ENCODE measurements around the gene ZNF599. TPM values are rescaled to one million over a fixed set of nuclear protein-coding genes. Genes with fewer than 3 reads are reported as not detected.
A peak's percentile ranks its signal among the peaks of the same experiment; 100 is the strongest.

ZNF599 gene
- total RNA-seq, 1 experiment from 2014 or later = 4.6 TPM

DNA sequence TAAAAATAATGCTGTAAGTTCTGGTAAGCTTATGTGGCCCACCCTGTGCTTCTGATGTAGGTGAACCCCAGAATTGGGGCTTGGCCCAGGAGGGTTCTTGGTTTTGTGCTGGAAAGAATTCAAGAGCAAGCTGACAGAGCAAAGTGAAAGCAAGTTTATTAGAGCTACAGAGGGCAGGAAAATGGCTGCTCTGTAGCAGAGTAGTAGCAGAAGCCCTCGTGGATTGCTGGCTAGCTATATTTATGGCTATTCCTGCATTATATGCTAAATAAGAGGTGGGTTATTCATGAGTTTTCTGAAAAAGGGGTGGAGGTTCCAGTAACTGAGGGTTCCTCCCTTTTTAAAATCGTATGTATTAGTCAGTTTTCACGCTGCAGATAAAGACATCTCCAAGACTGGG lies 20.6 kb upstream of the ZNF599 start:
- ChIA-PET POLR2A (interaction anchor here (1.0 kb wide), 1 partner anchor 46 kb away, joined by 3 read pairs; no protein-coding TSS in a partner anchor), CTCF (interaction anchor here (0.8 kb wide), 1 partner anchor 271 kb away, joined by 3 read pairs; no protein-coding TSS in a partner anchor)
- Mint-ChIP-seq H3K27ac (ENCODE audit: low read depth, unreplicated experiment) (peak overlapping the region; percentile 25), H3K4me3 (ENCODE audit: unreplicated experiment) (no peak overlapping the region), H3K4me1 (ENCODE audit: insufficient read depth, unreplicated experiment) (no peaks in the 10 kb centered on the region), H3K27me3 (ENCODE audit: insufficient read depth, unreplicated experiment) (no peaks in the 10 kb centered on the region), H3K36me3 (ENCODE audit: insufficient read depth, unreplicated experiment) (no peaks in the 10 kb centered on the region), H3K9me3 (ENCODE audit: unreplicated experiment) (peaks cover 12% of the 10 kb centered on the region)
- TF ChIP-seq, protein P1, sequence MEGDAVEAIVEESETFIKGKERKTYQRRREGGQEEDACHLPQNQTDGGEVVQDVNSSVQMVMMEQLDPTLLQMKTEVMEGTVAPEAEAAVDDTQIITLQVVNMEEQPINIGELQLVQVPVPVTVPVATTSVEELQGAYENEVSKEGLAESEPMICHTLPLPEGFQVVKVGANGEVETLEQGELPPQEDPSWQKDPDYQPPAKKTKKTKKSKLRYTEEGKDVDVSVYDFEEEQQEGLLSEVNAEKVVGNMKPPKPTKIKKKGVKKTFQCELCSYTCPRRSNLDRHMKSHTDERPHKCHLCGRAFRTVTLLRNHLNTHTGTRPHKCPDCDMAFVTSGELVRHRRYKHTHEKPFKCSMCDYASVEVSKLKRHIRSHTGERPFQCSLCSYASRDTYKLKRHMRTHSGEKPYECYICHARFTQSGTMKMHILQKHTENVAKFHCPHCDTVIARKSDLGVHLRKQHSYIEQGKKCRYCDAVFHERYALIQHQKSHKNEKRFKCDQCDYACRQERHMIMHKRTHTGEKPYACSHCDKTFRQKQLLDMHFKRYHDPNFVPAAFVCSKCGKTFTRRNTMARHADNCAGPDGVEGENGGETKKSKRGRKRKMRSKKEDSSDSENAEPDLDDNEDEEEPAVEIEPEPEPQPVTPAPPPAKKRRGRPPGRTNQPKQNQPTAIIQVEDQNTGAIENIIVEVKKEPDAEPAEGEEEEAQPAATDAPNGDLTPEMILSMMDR (IDR thresholded peaks at IDR 0.05; ENCODE audit: unreplicated experiment) = no peak
- intact Hi-C loops (cut with micrococcal nuclease) = no loop called here
- DNase-seq (ENCODE audit: unreplicated experiment) = no peak
- no TSS peak for BruUV-seq (replicated peaks)

DNA sequence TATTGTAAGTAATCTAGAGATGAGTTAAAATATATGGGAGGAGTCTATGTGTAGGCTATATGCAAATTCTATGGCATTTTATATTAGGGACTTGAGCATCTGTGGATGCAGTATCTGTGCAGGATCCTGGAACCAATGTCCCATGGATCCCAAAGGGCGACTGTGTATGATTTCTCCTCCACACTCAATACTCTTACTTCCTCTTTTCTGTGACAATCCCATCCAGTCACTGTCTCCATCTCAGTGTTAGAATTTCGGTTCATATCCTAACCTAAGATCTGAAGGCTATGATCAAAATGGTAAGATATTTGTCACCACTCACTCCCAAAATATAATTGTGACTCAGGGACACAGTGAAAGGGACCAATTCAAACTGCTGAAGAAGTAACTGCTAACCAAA lies 15.1 kb upstream of the ZNF599 start:
- H3K4me3 Mint-ChIP-seq (ENCODE audit: unreplicated experiment) = no peak overlapping the region
- peaks cover 12% of the 10 kb centered on the region for H3K9me3 Mint-ChIP-seq (ENCODE audit: unreplicated experiment)
- H3K27ac Mint-ChIP-seq (ENCODE audit: low read depth, unreplicated experiment) = no peak overlapping the region
- intact Hi-C loops (cut with micrococcal nuclease) = no loop called here
- DNase-seq (ENCODE audit: unreplicated experiment) = no peak
- H3K27me3 Mint-ChIP-seq (ENCODE audit: insufficient read depth, unreplicated experiment) = no peaks in the 10 kb centered on the region
- POLR2A ChIA-PET = no interaction called here
- H3K4me1 Mint-ChIP-seq (ENCODE audit: insufficient read depth, unreplicated experiment) = no peaks in the 10 kb centered on the region
- H3K36me3 Mint-ChIP-seq (ENCODE audit: insufficient read depth, unreplicated experiment) = no peaks in the 10 kb centered on the region
- CTCF ChIA-PET = no interaction called here
- TF ChIP-seq, protein P1 (IDR thresholded peaks at IDR 0.05; ENCODE audit: unreplicated experiment) = no peak
- no TSS peak for BruUV-seq (replicated peaks)

DNA sequence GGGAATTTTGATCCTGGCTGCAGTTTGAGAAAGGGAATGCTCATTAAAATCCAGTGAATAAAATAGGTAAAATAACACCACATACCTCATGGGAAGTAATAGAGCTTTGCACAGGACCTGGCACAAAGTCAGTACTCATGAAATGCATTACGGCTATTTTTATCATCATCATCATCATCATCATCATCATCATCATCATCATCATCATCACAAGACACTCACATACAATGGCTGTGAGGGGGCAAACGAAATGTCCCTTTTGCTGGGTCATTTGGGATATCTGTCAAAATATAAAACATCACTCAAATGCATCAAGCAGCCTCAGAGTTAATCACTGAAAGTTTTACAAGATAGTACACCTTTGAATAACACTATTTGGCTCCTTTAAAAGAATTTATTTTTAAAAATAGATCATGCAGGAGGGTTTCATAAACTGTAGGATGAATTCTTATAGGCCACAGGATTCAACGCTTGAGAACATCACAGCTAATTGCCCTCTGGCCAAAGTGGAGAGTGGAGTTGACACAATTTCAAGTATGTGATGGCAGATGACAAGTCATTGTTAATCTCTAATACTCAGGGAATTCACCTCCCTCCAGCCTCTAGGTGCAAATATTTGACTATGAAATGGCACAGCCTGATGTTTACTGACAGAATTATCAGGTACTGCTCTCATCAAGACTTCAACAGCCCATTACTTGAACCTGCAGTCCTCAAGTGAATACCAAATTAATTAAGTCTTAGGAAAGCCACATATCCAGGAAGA lies 14.2 kb upstream of the ZNF599 start:
- BruUV-seq (replicated peaks) = no TSS peak
- H3K27me3 Mint-ChIP-seq (ENCODE audit: insufficient read depth, unreplicated experiment) = no peaks in the 10 kb centered on the region
- ChIA-PET POLR2A (no interaction called here), CTCF (no interaction called here)
- TF ChIP-seq, protein P1 (IDR thresholded peaks at IDR 0.05; ENCODE audit: unreplicated experiment) = no peak
- DNase-seq (ENCODE audit: unreplicated experiment) = no peak
- H3K27ac Mint-ChIP-seq (ENCODE audit: low read depth, unreplicated experiment) = no peak overlapping the region
- H3K4me1 Mint-ChIP-seq (ENCODE audit: insufficient read depth, unreplicated experiment) = no peaks in the 10 kb centered on the region
- no peaks in the 10 kb centered on the region for H3K36me3 Mint-ChIP-seq (ENCODE audit: insufficient read depth, unreplicated experiment)
- H3K4me3 Mint-ChIP-seq (ENCODE audit: unreplicated experiment) = no peak overlapping the region
- H3K9me3 Mint-ChIP-seq (ENCODE audit: unreplicated experiment) = peaks cover 12% of the 10 kb centered on the region
- intact Hi-C loops (cut with micrococcal nuclease) = no loop called here

DNA sequence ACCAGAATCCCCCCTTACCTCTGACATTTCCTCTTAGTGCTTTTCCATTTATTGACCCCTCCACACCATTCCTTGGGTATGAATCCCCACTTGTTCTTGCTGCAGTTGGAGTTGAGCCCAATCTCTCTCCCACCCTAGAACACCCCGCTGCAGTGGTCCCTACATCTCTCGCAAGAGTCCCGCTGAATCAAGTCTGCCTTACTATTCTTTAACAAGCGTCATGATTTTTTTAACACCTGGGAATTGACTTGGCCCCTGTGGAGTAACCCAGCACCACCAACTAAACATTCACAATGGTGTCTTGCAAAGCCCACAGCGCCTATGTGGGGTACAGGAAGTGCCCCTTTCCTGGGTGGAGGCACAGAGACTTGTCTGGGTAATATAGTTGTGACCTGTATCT lies 13.2 kb upstream of the ZNF599 start:
- intact Hi-C loops (cut with micrococcal nuclease) = no loop called here
- H3K27ac Mint-ChIP-seq (ENCODE audit: low read depth, unreplicated experiment) = no peak overlapping the region
- no peak for DNase-seq (ENCODE audit: unreplicated experiment)
- no peaks in the 10 kb centered on the region for H3K4me1 Mint-ChIP-seq (ENCODE audit: insufficient read depth, unreplicated experiment)
- CTCF ChIA-PET = no interaction called here
- H3K4me3 Mint-ChIP-seq (ENCODE audit: unreplicated experiment) = no peak overlapping the region
- TF ChIP-seq, protein P1 (IDR thresholded peaks at IDR 0.05; ENCODE audit: unreplicated experiment) = no peak
- POLR2A ChIA-PET = no interaction called here
- H3K27me3 Mint-ChIP-seq (ENCODE audit: insufficient read depth, unreplicated experiment) = no peaks in the 10 kb centered on the region
- no TSS peak for BruUV-seq (replicated peaks)
- H3K9me3 Mint-ChIP-seq (ENCODE audit: unreplicated experiment) = peaks cover 12% of the 10 kb centered on the region
- H3K36me3 Mint-ChIP-seq (ENCODE audit: insufficient read depth, unreplicated experiment) = no peaks in the 10 kb centered on the region
